GM18520 (cell line): Measurements from ENCODE around the gene BMPER.

Source experiments
- ATAC-seq: cut with Tn5 transposase; IDR thresholded peaks from one replicate; pipeline ENCODE4 v1.9.1; 2021; ENCODE audit not compliant: unreplicated experiment

BMPER gene

DNA sequence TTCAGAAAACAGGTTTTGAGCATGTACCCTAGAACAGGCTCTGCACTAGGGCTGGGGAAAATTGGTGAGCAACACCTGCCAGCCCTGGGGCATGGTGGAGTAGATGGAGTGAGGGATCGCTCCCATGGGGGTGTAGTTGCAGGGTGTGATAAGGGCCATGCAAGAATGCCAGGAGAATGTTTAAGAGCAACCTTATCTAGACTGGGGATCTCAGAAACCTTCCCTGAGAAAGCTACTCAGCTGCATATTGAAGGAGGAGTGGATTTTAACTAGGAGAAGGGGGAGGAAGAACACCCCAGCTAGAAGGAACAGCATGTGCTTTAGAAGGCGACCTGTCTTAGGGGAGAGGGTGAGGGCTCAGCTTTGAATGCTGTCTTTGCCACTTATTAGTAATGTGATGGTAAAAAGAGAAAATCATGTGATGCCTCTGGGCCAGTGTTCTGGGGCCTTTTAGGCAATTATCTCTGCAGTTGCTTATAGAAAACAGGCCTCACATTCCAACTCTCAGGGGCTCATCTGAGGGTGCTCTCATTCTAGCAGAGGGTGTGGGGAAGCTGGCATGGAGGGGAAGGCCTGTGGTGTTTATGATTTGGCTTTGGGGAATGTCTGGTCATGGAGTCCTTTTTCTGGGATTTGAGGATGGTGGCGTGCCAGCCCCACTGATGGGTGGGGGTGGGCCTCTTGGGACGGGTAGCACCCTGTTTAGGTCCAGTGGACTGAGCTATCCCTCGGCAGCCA, 225.4 kb downstream of the BMPER start:
- no peak for ATAC-seq

DNA sequence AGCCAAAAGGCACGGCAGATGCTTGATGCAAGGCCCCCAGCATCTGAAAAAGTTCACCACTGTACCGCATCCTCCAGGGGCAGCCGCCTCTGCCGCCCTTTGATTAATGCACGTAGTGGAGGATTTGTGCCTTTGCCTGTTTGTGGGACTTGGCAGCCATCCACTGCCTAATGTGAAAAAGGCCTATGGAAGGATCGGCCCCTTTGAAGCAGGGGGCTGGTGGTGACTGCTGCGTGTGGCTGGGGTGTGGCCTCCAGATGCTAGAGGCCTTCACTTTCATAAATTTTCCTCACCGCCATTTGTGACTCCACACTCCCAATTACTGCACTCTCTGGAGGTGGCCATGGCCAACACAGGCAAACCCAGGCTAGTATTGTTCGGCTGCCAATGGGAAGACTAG, 226.0 kb downstream of the BMPER start:
- ATAC-seq, result no peak

DNA sequence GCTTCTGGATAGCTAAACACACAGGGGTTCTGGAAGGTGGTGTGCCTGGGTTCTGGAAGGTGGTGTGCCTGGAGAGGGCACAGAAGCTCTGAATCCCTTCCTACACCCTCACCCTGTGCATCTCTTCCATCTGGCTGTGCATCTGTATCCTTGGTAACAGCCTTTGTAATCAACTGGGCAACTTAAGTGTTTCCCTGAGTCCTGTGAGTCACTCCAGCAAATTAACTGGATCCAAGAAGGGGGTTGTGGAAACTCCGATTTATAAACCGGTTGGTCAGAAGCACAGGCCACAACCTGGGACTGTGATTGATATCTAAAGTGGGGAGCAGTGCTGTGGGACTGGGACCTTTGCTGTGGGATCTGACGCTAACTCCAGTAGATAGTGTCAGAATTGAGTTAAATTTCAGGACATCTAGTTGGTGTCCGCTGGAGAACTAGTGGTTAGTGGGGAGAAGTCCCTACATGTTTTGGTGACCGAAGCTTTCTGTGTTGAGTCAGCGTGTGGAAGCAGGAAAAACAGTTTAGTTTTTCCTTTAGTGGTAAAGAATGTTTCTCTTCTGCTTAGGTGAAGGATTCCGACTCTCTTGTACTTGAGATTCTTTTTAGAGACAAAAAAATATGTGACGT, 228.1 kb downstream of the BMPER start:
- ATAC-seq, result no peak

DNA sequence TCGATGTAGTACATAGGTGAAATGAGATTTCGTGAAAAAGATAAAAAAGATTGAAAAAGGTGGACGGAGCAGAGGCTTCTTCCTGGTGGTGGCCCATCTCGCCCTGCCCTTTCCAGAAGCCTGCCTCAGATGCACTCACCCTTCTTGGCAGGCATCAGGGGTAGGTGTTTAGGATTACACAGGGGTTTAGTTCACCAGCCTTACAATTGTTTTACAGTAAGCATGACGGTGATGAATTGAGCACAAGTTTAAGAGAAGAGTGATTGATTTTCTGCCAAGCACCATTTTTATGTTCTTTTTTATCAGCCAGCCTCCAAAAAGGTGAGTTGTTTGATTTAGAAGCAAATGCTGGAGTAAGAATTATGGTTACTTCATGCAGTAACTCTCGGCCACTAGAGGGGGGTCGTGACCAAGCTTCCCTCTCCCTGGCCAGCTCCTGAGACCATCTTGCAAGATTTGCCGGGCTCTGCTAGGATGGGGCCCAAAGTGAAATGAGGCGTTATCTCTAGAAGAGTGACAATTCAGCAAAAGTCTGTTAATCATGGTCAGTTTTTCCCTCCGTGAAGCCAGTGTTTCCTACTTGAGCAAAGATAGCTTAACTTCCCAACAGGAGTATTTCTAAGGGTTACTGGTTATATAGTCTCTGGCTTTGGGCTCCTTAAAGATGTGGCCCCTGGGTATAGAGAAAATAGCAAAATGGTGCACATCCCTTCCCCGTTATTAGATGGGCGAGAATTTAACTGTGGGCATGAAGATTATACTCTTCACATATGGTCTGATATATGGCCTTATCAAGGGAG, 228.8 kb downstream of the BMPER start:
- ATAC-seq, result no peak

DNA sequence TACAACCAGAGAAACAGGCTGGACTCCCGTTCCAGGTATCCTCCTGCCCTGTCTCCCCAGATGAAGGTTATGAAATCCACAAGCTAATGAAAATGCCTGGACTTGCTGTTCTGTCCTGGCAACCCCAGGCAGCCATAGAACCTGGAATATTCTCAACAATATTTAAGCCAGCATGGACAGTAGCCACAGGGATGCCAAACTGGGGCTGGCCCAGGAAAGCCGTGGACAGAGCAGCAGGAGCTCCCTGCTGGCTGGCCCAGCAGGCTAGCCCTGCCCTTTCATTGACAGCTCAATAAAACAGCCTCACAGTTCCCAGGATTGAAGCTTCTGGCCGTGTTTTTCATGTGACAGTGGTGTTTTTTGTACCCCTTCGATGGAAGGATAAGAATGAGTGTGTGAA, 230.6 kb downstream of the BMPER start:
- no peak for ATAC-seq

DNA sequence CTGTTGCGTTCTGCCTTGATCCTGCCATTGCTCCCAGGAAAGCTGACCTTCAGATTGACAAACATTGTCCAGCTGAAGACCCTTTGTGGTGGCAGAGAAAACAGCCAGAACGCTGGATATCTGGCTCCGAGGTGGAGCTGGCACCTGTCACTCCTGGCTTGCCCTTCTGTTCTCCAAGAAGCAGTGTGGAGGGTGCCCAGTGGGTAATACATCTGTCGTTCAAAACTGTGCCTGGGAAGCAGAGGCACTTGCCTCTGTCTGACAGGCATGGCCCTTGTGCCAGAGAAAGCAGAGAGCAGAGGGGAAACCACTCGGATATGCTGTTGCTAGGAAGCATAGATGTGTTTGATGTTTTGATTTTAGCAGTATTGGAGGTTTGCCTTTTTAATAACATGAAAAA, 231.4 kb downstream of the BMPER start:
- ATAC-seq, result no peak

DNA sequence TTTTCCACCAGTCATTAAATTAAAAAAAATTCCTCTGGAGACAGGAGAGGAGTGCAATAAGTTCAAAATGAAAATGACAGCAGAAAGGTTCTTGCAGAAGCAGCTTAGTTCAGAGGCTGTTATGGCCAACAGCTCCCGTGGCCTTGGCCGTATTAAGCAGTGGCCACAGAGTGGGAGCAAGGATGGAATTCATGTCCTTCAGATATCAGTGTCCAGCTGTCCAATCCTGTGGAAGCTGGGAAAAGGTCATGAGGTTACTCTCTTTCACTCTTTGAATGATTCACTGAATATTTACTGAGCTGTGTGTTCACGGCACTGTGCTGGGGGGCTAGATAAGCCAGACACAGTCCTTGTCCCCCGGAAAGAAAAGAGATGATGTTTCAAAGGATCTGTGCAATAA, 231.8 kb downstream of the BMPER start:
- ATAC-seq, result no peak

DNA sequence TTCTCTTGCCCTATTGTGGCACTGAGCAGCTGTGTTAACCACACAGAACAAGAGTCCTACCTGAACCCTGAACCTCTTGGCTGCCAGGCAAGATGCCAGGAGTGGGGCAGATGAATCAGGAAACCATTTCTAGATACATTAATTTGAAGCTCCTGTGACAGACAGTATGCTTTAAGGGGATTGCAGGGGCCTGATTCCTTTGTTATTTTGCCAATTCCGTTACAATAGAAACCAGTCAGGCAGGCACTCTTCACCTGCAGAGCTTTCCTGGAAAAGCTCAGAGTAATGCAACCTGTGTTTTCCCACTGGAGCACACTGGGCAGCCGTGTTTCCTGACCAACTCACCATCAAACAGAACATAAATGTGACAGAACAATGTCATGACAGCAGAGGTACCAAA, 233.1 kb downstream of the BMPER start:
- ATAC-seq, result no peak

DNA sequence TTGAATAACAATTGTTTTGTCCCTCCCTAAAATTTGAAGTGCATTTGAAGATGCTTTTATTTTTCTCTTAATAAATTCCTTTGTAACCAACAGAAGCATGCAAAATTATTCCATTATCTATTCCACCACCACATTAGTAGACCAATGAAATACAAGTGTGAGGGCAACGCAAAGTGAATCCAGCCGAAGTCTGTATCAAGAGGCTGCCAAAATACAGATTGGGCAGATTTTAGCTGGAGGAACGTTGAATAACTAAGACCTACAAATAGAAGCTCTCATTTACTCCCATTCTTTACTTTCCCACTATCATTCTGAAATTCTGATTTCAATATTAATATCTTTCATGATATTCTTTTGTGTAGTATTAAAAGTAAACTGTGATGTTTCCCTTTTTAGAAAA, 233.7 kb downstream of the BMPER start:
- ATAC-seq, result no peak

DNA sequence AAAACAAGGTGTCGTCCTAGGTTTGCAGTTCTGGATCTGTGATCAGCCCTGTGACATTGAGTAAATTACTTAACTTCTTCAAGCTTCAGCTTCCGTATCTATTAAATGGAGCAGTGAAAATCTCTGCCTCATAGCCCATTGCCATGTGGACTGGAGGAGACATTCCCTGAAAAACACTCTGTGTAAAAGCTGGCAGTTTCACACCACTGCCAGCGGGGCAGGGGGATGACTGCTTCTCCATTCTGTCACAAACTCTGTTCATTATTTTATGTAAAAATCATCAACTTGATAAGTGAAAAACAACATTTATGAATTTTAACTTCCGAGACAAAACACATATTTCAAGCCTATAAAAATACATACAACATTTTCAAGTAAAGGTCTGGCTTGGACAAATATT, 234.7 kb downstream of the BMPER start:
- ATAC-seq, result no peak

DNA sequence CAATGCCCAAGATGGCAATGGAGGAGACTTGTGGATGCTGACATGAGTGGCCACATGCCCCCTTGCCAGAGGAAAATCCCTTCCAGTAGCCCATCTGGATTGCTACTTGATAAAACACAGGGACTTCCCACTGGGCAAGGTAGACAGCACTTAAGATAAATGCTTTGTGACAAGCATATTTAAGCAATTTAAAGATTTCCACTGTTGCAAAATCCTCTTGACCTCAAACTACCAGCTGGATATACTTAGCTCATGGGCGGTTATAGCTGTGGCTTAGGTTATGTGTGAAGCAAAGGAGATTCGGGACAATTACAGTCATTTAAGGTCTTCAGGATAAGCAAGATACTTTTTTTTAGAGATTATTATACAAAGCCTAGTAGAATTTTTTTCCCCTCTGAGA, 238.1 kb downstream of the BMPER start:
- ATAC-seq, result no peak

DNA sequence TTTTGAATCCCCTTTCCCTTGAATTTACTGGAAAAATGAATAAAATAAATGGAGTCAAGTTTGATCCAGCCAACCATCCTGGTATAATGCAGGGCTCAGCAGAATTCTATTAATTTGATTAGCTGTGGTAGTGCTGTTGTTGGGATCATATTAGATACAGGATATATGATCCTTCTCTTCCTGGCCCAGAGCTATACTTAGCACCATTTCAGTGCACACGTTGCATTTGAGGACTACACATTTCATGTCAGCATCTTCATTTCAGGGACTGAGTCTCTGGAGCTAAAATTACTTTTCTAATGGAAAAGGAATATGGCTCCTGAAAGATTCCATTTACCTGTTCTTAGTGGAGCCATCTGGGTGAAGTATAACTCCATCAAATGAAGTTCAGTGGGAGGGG, 240.3 kb downstream of the BMPER start:
- ATAC-seq, result no peak

DNA sequence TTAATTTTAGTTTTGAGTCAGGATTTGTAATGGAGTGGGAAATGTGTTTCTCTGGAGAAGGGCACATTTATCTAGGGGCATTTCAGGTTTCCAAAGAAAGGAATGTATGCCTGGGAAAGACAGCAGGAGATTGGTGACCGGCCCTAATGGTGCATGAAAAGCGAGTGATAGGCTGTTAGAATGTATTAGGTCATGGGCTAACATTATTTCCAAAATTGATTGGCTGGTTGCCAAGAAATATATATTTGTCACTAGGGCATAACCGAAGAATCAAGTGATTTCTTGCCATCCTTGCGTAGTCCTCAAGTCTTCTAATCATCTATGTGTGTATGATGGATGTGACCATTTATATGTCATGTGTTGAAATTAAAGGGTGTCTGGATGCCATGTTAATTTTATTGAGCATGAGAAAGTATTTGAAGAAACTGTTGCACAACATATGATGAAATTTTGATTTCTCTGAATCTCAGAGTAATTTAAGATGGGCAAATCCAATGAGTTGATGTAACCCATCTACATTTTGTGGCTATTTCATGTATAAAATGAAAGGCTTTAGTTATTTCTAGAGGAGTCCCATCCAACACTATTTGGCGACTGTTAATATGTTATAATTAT, 248.4 kb downstream of the BMPER start:
- no peak for ATAC-seq

DNA sequence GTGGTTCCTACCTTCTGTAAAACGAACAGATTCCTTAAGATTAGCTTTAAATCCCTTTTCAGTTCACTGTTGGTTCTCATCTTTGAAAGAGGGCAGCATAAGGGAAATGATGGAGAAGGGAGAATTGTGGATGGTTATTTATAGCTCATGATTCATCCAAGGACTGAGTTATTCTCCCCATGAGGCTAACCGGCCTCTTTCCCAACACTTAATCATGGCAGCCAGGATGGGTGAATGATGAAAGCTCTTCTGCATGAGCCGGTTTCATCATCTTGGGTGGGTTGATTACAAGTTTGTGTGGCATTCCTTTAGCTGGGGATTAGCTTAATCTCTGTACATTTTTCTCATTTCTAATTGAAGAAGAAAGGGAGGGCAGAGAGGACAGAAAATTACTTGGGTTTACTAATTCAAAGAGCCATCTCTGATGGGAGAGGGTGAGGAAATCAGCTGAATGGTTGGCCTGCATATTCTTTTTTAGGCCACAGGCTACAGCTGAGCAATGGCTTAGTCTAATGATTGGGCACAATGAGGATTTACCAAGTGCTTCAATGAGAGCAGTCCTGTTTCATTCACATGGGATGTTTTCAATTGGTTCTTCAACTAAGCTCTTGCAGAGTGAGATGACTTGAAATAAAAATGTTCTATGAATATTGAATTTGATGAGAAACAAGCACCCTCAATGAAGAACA, 250.0 kb downstream of the BMPER start:
- no peak for ATAC-seq

DNA sequence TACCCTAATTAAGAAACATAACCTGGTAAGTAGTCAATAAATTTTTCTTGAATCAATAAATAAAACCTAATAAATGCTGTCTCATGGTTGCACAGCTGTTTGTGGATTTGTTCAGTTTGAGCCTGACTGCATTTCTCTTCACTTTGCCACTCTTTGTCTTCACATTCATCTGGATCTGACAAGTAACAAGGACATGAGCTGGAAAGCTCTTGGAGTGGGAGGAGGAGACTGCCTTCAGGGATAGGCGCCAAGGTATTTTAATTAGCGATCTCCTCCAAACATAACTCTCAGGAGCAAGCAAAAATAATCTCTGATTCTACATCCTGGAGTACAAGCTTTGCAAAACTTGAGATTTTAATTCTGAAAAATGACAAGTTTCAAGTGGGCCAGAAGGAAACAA, 251.0 kb downstream of the BMPER start:
- ATAC-seq, result no peak

DNA sequence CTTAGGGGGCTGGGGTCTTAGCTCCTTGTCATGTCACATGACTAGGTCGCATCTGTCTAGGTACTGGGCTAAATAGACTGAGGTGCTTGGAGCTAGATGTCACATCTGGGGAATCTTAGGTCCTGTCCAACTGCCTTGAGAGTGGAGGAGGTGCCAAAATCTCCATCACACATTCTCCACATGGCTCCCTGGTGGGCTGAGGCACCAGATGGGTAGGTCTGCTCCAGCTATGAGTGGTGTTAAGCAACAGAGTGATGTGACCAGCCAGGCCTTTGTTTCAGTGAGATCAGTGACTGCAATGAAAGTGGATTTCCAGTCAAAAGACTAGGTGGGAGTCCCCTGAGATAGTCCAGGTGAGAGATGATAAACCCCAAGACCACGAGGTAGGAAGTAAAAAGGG, 251.8 kb downstream of the BMPER start:
- no peak for ATAC-seq

DNA sequence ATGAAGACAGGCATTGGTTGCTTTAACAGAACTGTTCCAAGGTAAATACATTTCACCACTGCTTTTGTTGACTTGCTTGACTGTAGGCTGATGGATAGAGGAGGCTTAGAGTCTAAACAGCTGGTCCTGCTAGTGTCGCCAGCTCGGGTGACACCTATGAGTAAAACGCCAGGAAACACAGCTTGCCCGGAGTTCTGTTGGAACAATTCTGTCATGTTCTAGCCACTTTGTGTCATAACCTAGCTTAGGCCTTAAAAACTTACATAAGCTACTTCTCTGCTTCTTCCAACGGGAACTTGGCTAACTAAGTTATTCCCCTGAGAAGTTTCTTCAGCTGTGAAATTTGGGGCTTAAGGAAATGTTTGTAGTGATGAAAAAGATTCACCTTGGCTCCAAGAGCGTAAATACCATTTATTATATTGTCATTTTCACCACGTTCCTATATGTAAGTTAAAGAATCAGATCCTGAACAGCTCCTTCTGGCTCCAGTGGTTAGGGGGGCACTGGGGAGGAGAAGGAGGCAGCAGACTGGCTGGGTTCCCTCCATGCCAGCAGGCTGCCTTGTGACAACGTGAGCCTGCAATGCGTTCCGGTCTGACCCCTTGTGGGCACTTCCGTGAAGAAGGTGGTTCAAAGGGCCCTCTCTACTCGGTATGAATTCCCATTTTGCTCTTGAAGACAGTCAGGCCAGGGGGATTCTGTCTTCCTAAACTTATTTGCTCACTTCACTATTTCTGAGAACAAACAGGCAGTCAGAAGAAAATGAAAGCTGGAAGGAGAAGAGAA, 253.2 kb downstream of the BMPER start:
- ATAC-seq, result no peak

DNA sequence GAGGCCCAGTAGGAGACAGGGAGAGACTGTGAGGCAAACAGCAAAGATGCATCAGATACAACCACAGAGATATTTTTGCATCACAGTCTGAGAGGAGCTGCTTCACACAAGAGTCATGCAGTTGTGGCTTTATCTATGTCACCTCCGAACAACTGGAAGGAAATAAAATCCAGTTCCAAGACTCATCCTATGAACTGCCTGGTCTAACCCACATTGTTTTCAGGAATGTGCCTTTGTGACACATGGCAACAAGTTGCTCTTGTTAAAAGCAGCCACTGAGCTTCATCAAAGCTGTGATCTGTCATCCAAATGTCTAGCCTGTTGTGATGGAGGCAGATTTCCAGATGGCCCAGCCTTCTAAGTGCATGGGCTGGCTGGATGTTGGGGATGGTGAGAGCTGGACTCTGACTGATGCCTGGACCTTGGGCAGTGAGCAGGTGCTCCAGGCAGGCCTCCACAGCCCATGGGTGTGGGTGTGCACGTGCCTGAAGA, 255.0 kb downstream of the BMPER start:
- ATAC-seq, result no peak

DNA sequence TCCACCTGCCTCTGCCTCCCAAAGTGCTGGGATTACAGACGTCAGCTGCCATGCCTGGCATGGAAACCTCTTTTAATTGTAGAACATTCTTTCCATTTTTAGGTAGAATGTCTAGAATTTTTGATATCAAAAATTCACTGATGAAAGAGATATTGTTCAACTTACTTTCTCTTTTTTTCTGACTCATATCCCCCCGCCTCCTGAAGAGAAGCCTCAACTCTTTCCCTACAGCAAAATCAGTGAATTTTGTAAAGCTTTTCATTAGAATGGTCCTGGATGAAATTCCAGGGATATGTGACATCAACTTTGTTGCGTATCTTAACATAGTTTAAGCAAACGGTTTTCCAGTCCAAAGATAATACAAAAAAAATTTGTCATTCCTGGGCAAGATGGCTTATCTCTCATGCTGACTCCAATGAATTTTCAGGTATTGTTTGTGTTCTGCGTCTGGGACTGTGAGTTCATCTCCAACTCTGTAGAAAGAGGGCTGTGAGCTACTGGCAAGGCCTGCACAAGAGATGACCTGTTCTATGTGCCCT, 256.8 kb downstream of the BMPER start:
- no peak for ATAC-seq

DNA sequence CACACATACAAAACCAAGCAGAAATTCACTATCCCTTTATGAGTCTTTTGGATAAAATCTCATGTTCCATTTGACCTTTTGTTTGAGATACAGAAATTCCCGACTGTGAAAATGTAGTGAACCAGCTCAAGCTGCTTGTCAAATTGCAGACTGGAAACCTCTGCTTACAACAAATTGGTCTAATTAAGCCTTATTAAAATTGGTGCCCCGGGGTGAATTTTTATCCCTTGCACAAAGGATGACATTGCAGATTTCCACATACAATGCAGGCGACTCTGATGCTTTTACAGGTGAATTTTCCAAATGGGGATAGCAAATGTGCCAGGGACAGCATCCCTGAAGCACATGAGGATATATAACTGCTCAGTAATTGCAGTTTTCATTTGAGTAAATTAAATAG, 257.3 kb downstream of the BMPER start:
- no peak for ATAC-seq
